GM12878 (cell line): ENCODE measurements around the gene TBC1D10A. TPM values are rescaled to one million over a fixed set of nuclear protein-coding genes. Genes with fewer than 3 reads are reported as not detected.

Experiments used
- ATF3 ChIP-seq: IDR thresholded peaks from 2 replicates; pipeline ENCODE4 v1.6.1; 2011; ENCODE audit warnings: low read depth, mild to moderate bottlenecking, low read length, moderate library complexity, borderline replicate concordance; ENCODE audit errors: extremely low read depth
- BACH1 ChIP-seq: fragments of 450-650 bp; IDR thresholded peaks from 2 replicates; pipeline ENCODE4 v1.6.1; 2017; ENCODE audit warnings: mild to moderate bottlenecking, borderline replicate concordance
- BCL11A ChIP-seq: IDR thresholded peaks from 2 replicates; pipeline ENCODE4 v1.6.1; 2011; ENCODE audit warnings: low read depth, low read length
- CHD4 ChIP-seq: fragments of 200-600 bp; sonication (generic); IDR thresholded peaks from 2 replicates; pipeline ENCODE4 v1.6.1; 2016; ENCODE audit warnings: mild to moderate bottlenecking
- ETV6 ChIP-seq, 2 experiments: fragments of 450-650 bp in 1 of 2; IDR thresholded peaks in 1 of 2; conservative IDR thresholded peaks in 1 of 2; 2 replicates each; pipeline ENCODE4 v1.6.1; 2014; ENCODE audit warnings: antibody characterized with exemption in 1 of 2, borderline replicate concordance in 1 of 2, low read depth in 1 of 2, mild to moderate bottlenecking in 1 of 2, moderate library complexity in 1 of 2
- JUND ChIP-seq: IDR thresholded peaks from 2 replicates; pipeline ENCODE4 v1.6.1; 2012; ENCODE audit warnings: low read depth, mild to moderate bottlenecking, low read length, improper control_type of control experiment, moderate library complexity
- KAT2A ChIP-seq: conservative IDR thresholded peaks from 2 replicates; pipeline ENCODE4 v1.6.1; 2011; ENCODE audit warnings: low read depth, low read length; ENCODE audit not compliant: control insufficient read depth
- LARP7 ChIP-seq: fragments of 450-650 bp; IDR thresholded peaks from 2 replicates; pipeline ENCODE4 v1.6.1; 2017; ENCODE audit warnings: mild to moderate bottlenecking
- MEF2B ChIP-seq: fragments of 450-650 bp; IDR thresholded peaks from 2 replicates; pipeline ENCODE4 v1.6.1; 2018; ENCODE audit warnings: mild to moderate bottlenecking, moderate library complexity; ENCODE audit not compliant: partially characterized antibody, poor library complexity, severe bottlenecking
- PAX5 ChIP-seq: IDR thresholded peaks from 2 replicates; pipeline ENCODE4 v1.6.1; 2011; ENCODE audit warnings: low read depth, low read length, borderline replicate concordance
- POLR2AphosphoS2 ChIP-seq: IDR thresholded peaks from 2 replicates; pipeline ENCODE4 v1.6.1; 2011; ENCODE audit warnings: low read depth, mild to moderate bottlenecking, low read length, improper control_type of control experiment, moderate library complexity
- POLR2AphosphoS5 ChIP-seq: IDR thresholded peaks from 2 replicates; pipeline ENCODE4 v1.6.1; 2011; ENCODE audit warnings: mild to moderate bottlenecking, low read length, inconsistent platforms
- RBBP5 ChIP-seq: fragments of 200-600 bp; sonication (generic); conservative IDR thresholded peaks from 2 replicates; pipeline ENCODE4 v1.6.1; 2016
- SREBF1 ChIP-seq: IDR thresholded peaks from 2 replicates; pipeline ENCODE4 v1.6.1; 2012; ENCODE audit warnings: mild to moderate bottlenecking, low read length
- STAT1 ChIP-seq: fragments of 450-650 bp; conservative IDR thresholded peaks from 2 replicates; pipeline ENCODE4 v1.6.1; 2014; ENCODE audit warnings: antibody characterized with exemption, mild to moderate bottlenecking
- SUZ12 ChIP-seq: fragments of 200-600 bp; sonication (generic); IDR thresholded peaks from one replicate; pipeline ENCODE4 v1.6.1; 2018; ENCODE audit warnings: antibody characterized with exemption, mild to moderate bottlenecking; ENCODE audit not compliant: unreplicated experiment
- WRNIP1 ChIP-seq: IDR thresholded peaks from 2 replicates; pipeline ENCODE4 v1.6.1; 2011; ENCODE audit warnings: low read depth, low read length, improper control_type of control experiment, borderline replicate concordance
- ZNF384 ChIP-seq: IDR thresholded peaks from 2 replicates; pipeline ENCODE4 v1.6.1; 2012; ENCODE audit warnings: low read depth, mild to moderate bottlenecking, low read length, improper control_type of control experiment, borderline replicate concordance
- ZSCAN29 ChIP-seq: fragments of 450-650 bp; IDR thresholded peaks from 2 replicates; pipeline ENCODE4 v1.6.1; 2017; ENCODE audit warnings: mild to moderate bottlenecking, moderate library complexity
- polyA plus RNA-seq, 11 experiments: library from polyadenylated mRNA; depleted of rRNA in 4 of 11; unstranded in 6 of 11; stranded (reverse) in 5 of 11; fragments of >200 nt; fragmentation: Nextera tagmentation in 4 of 11; fragmentation: Illumina TruSeq in 1 of 11; extraction: Ambion mirVana in 4 of 11; extraction: Trizol in 1 of 11; gene quantifications; 1 replicate in 1 of 11; 2 replicates in 10 of 11; pipeline versions ENCODE4 v1.2.1 to v1.2.3, GENCODE V29; 2011 to 2016; ENCODE audit warnings: inconsistent platforms in 2 of 11, missing spikeins in 2 of 11, low read depth in 1 of 11
- total RNA-seq, 4 experiments: library from RNA; depleted of rRNA in 3 of 4; stranded (reverse); fragments of >200 nt in 3 of 4; fragmentation: Illumina TruSeq in 1 of 4; extraction: Trizol in 1 of 4; gene quantifications; 2 replicates each; pipeline versions ENCODE4 v1.2.1 to v1.2.3, GENCODE V29; 2013 to 2021
- TF ChIP-seq, protein P1 (sequence below): IDR thresholded peaks from 2 replicates; pipeline ENCODE4 v1.6.1; 2012; ENCODE audit warnings: improper control_type of control experiment, low read depth, low read length; ENCODE audit not compliant: insufficient replicate concordance
- TF ChIP-seq, protein P2 (sequence below): IDR thresholded peaks from 2 replicates; pipeline ENCODE4 v1.6.1; 2011; ENCODE audit warnings: borderline replicate concordance, low read depth, mild to moderate bottlenecking, moderate library complexity, low read length; ENCODE audit not compliant: insufficient read depth, poor library complexity, severe bottlenecking
- TF ChIP-seq, protein P3 (sequence below): fragments of 450-650 bp; IDR thresholded peaks from 2 replicates; pipeline ENCODE4 v1.6.1; 2016; ENCODE audit warnings: mild to moderate bottlenecking

Gene TBC1D10A
- total and polyA plus RNA-seq, 10 of the 15 experiments (the other 5 are each of a cell fraction or from before 2014, with no cell fraction given) = 0.27 to 25.7 (median 15.3) TPM

DNA sequence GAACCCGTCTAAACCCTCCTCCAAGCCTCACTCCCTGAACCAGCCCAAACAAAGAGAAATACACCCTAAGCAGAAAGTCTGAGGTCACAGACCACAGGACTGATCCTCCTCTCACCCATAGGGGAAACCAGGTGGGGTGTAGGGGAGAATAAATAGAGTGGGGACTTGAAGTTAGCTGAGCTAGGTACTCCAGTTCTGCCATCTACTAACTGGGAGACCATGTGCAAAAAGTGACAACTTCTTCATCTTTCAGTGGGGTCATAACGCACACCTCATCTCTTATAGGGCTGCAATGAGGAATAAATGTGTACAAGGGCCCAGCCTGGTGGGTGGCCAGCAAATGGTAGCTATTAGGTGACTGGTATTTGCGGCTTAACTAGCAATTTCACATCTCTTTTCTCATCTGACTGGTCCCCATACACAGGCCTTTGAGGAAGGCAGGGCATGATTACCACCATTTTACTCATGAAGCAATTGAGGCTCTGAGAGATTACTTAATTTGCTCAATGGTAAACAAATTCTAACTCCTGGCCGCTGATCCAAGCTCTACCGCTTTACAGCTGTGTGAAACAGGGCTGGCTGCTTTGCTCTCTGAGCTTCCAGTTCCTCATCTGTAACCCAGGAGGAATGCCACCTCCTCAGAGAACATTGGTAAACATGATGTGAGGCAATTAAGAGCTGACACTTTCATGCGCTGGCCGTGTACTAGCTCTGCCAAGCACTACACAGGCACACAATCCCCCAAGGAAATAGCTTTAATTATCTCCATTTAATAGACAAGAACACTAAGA lies 16.6 kb downstream of the TBC1D10A start (continued):
- TF ChIP-seq, protein P1, sequence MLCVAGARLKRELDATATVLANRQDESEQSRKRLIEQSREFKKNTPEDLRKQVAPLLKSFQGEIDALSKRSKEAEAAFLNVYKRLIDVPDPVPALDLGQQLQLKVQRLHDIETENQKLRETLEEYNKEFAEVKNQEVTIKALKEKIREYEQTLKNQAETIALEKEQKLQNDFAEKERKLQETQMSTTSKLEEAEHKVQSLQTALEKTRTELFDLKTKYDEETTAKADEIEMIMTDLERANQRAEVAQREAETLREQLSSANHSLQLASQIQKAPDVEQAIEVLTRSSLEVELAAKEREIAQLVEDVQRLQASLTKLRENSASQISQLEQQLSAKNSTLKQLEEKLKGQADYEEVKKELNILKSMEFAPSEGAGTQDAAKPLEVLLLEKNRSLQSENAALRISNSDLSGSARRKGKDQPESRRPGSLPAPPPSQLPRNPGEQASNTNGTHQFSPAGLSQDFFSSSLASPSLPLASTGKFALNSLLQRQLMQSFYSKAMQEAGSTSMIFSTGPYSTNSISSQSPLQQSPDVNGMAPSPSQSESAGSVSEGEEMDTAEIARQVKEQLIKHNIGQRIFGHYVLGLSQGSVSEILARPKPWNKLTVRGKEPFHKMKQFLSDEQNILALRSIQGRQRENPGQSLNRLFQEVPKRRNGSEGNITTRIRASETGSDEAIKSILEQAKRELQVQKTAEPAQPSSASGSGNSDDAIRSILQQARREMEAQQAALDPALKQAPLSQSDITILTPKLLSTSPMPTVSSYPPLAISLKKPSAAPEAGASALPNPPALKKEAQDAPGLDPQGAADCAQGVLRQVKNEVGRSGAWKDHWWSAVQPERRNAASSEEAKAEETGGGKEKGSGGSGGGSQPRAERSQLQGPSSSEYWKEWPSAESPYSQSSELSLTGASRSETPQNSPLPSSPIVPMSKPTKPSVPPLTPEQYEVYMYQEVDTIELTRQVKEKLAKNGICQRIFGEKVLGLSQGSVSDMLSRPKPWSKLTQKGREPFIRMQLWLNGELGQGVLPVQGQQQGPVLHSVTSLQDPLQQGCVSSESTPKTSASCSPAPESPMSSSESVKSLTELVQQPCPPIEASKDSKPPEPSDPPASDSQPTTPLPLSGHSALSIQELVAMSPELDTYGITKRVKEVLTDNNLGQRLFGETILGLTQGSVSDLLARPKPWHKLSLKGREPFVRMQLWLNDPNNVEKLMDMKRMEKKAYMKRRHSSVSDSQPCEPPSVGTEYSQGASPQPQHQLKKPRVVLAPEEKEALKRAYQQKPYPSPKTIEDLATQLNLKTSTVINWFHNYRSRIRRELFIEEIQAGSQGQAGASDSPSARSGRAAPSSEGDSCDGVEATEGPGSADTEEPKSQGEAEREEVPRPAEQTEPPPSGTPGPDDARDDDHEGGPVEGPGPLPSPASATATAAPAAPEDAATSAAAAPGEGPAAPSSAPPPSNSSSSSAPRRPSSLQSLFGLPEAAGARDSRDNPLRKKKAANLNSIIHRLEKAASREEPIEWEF = no peak
- TF ChIP-seq SUZ12 (no peak), JUND (no peak), POLR2AphosphoS2 (no peak), SREBF1 (no peak), BCL11A (0 out of 2 replicates have a peak, but pooled peaks have one; percentile 27), ZNF384 (no peak), BACH1 (no peak), ETV6 (conservative IDR thresholded peaks at IDR 0.05 in 1 of 2, IDR thresholded peaks at IDR 0.05 in 1 of 2; ENCODE audit: borderline replicate concordance in 1 of 2, low read depth in 1 of 2) (no peak), CHD4 (no peak), ATF3 (no peak), RBBP5 (no peak), MEF2B (peak; percentile 53), WRNIP1 (0 out of 2 replicates have a peak, but pooled peaks have one; percentile 42), ZSCAN29 (no peak), POLR2AphosphoS5 (no peak), LARP7 (no peak), STAT1 (no peak), KAT2A (no peak), PAX5 (no peak)
- TF ChIP-seq, protein P2, sequence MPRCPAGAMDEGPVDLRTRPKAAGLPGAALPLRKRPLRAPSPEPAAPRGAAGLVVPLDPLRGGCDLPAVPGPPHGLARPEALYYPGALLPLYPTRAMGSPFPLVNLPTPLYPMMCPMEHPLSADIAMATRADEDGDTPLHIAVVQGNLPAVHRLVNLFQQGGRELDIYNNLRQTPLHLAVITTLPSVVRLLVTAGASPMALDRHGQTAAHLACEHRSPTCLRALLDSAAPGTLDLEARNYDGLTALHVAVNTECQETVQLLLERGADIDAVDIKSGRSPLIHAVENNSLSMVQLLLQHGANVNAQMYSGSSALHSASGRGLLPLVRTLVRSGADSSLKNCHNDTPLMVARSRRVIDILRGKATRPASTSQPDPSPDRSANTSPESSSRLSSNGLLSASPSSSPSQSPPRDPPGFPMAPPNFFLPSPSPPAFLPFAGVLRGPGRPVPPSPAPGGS = no peak
- TF ChIP-seq, protein P3, sequence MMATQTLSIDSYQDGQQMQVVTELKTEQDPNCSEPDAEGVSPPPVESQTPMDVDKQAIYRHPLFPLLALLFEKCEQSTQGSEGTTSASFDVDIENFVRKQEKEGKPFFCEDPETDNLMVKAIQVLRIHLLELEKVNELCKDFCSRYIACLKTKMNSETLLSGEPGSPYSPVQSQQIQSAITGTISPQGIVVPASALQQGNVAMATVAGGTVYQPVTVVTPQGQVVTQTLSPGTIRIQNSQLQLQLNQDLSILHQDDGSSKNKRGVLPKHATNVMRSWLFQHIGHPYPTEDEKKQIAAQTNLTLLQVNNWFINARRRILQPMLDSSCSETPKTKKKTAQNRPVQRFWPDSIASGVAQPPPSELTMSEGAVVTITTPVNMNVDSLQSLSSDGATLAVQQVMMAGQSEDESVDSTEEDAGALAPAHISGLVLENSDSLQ = no peak
